Measurements from ENCODE around the gene NOS3. TPM values are rescaled to one million over a fixed set of nuclear protein-coding genes. Genes with fewer than 3 reads are reported as not detected.

Gene NOS3
- total RNA-seq, 4 donors from 2014 or later: 5.2 to 8.1 (median 6.3) TPM

GRCh38 chr7:150946421-150947240, 44.2 kb upstream of the NOS3 start:
- TF ChIP-seq POLR2A (IDR thresholded peaks at IDR 0.05): no peak
- no peak for TF ChIP-seq CTCF (IDR thresholded peaks at IDR 0.05)
- H3K27me3 ChIP-seq: peaks cover 10% of the 10 kb centered on the region
- 63 to 65% methylated on average over 16 to 20 of the region's 27 CpGs for WGBS, 2 donors
- H3K4me3 ChIP-seq (replicated peaks in 1 of 3): no peak overlapping the region
- no peaks in the 10 kb centered on the region for H3K9me3 ChIP-seq
- no peaks in the 10 kb centered on the region for H3K36me3 ChIP-seq
- H3K27ac ChIP-seq: no peak overlapping the region
- intact Hi-C loops (cut with DNase I): no loop called here
- no peak for DNase-seq
- no peaks in the 10 kb centered on the region for H3K4me1 ChIP-seq

- intact Hi-C loops (cut with DNase I): no loop called here
- DNase-seq: no peak
Observed at GRCh38 chr7:150947241-150947745, 43.5 kb upstream of the NOS3 start.

GRCh38 chr7:150947761-150948651, 42.8 kb upstream of the NOS3 start:
- H3K27ac ChIP-seq: no peak overlapping the region
- intact Hi-C loops (cut with DNase I): no loop called here
- H3K27me3 ChIP-seq: peaks cover 10% of the 10 kb centered on the region
- DNase-seq: no peak
- H3K36me3 ChIP-seq: no peaks in the 10 kb centered on the region
- no peaks in the 10 kb centered on the region for H3K4me1 ChIP-seq
- WGBS, 2 donors: 32 to 43% methylated on average over 14 to 19 of the region's 34 CpGs
- no peak for TF ChIP-seq POLR2A (IDR thresholded peaks at IDR 0.05)
- TF ChIP-seq CTCF (IDR thresholded peaks at IDR 0.05): no peak
- no peak overlapping the region for H3K4me3 ChIP-seq (replicated peaks in 1 of 3)
- H3K9me3 ChIP-seq: no peaks in the 10 kb centered on the region

More at GRCh38 chr7:150947241-150947745, 43.5 kb upstream of the NOS3 start:
- peaks cover 10% of the 10 kb centered on the region for H3K27me3 ChIP-seq
- H3K27ac ChIP-seq: no peak overlapping the region
- H3K4me3 ChIP-seq (replicated peaks in 1 of 3): no peak overlapping the region
- no peaks in the 10 kb centered on the region for H3K4me1 ChIP-seq
- WGBS, 2 donors: 7 to 23% methylated on average over 3 to 5 of the region's 31 CpGs
- no peaks in the 10 kb centered on the region for H3K36me3 ChIP-seq
- H3K9me3 ChIP-seq: no peaks in the 10 kb centered on the region
- TF ChIP-seq POLR2A (IDR thresholded peaks at IDR 0.05) (no peak), CTCF (IDR thresholded peaks at IDR 0.05) (no peak)

GRCh38 chr7:150948791-150949251, 42.0 kb upstream of the NOS3 start:
- Histone ChIP-seq H3K27ac (no peak overlapping the region), H3K36me3 (no peaks in the 10 kb centered on the region), H3K4me3 (replicated peaks in 1 of 3) (no peak overlapping the region), H3K27me3 (peaks cover 10% of the 10 kb centered on the region), H3K9me3 (no peaks in the 10 kb centered on the region), H3K4me1 (no peaks in the 10 kb centered on the region)
- intact Hi-C loops (cut with DNase I): no loop called here
- 82 to 83% methylated on average over 6 to 15 of the region's 15 CpGs for WGBS, 2 donors
- no peak for DNase-seq
- TF ChIP-seq POLR2A (IDR thresholded peaks at IDR 0.05) (no peak), CTCF (IDR thresholded peaks at IDR 0.05) (no peak)

Measured in thyroid gland (tissue), 4 donors.